Tibial nerve (tissue), 4 donors: Measurements from ENCODE around the gene RAB8A. TPM values are rescaled to one million over a fixed set of nuclear protein-coding genes. Genes with fewer than 3 reads are reported as not detected.

Experiments
- DNase-seq, 2 donors: peaks; one replicate each; pipeline ENCODE4 v3.0.0-alpha.2; 2019; ENCODE audit warnings: low spot score in 2 of 2
- H3K27ac ChIP-seq, 4 donors: fragments of 200-600 bp; sonication (generic) in 3 of 4; one replicate each; pipeline ENCODE4 v1.5.1; 2017 to 2019; ENCODE audit warnings: mild to moderate bottlenecking in 1 of 4
- H3K27me3 ChIP-seq, 2 donors: fragments of 200-600 bp; sonication (generic) in 1 of 2; one replicate each; pipeline versions ENCODE4 v1.5.1 to v1.6.0; 2017 to 2019
- H3K36me3 ChIP-seq, 3 donors: fragments of 200-600 bp; sonication (generic); one replicate each; pipeline ENCODE4 v1.5.1; 2018 to 2019
- H3K4me1 ChIP-seq, 4 donors: fragments of 200-600 bp; sonication (generic) in 3 of 4; one replicate each; pipeline ENCODE4 v1.5.1; 2017 to 2019
- H3K4me3 ChIP-seq, 4 donors: fragments of 200-600 bp; sonication (generic) in 3 of 4; one replicate each; pipeline ENCODE4 v1.5.1; 2017 to 2019; ENCODE audit warnings: mild to moderate bottlenecking in 1 of 4, moderate library complexity in 1 of 4
- H3K9me3 ChIP-seq, 4 donors: fragments of 200-600 bp; sonication (generic) in 3 of 4; one replicate each; pipeline ENCODE4 v1.5.1; 2017 to 2019
- CTCF ChIP-seq, 5 experiments: fragments of 200-600 bp in 3 of 5; fragments of 450-650 bp in 2 of 5; sonication (generic) in 3 of 5; IDR thresholded peaks; one replicate each; pipeline ENCODE4 v1.5.1; 2016 to 2019; ENCODE audit warnings: antibody characterized with exemption in 5 of 5, mild to moderate bottlenecking in 3 of 5, moderate library complexity in 2 of 5
- EP300 ChIP-seq, 2 donors: sonication (generic); formaldehyde crosslinking; IDR thresholded peaks; one replicate each; pipeline ENCODE4 v1.6.1; 2017; ENCODE audit warnings: antibody characterized with exemption in 2 of 2, mild to moderate bottlenecking in 1 of 2
- POLR2A ChIP-seq, 2 donors: fragments of 450-650 bp; IDR thresholded peaks; one replicate each; pipeline ENCODE4 v1.6.1; 2017; ENCODE audit warnings: antibody characterized with exemption in 2 of 2, mild to moderate bottlenecking in 2 of 2, moderate library complexity in 2 of 2
- WGBS, 2 donors: methylation state at CpG; one replicate each; pipeline ENCODE4 v1.1.5; 2018; 5-methylcytosine and 5-hydroxymethylcytosine counted together
- total RNA-seq, 4 donors: library from RNA; depleted of rRNA; stranded (reverse); fragments of >200 nt; gene quantifications; one replicate each; pipeline ENCODE4 v1.1.0, GENCODE V29; 2016

RAB8A gene
- total RNA-seq, 4 donors from 2014 or later: 27.3 to 42.9 (median 36.3) TPM

GRCh38 chr19:16143399-16144215 is 31.9 kb downstream of the RAB8A start, which contains the start of gene HSH2D:
TSS of gene HSH2D (plus strand) at chr19:16143685. CDS start at chr19:16148751, 5,066 bp downstream.
- Histone ChIP-seq H3K27ac (peak within 1 kb of the TSS in 1 of 4 donors; percentile 83), H3K4me3 (peak within 1 kb of the TSS in 1 of 4 donors; percentile 39), H3K36me3 (no peaks in the 10 kb centered on the region), H3K9me3 (no peaks in the 10 kb centered on the region), H3K27me3 (no peaks in the 10 kb centered on the region), H3K4me1 (no peaks in the 10 kb centered on the region)
- DNase-seq: no peak
- TF ChIP-seq EP300 (IDR thresholded peaks at IDR 0.05): no peak
- no peak for TF ChIP-seq CTCF (IDR thresholded peaks at IDR 0.05)
- TF ChIP-seq POLR2A (IDR thresholded peaks at IDR 0.05): no peak
- 51 to 53% methylated on average over 12 to 13 of the region's 13 CpGs for WGBS, 2 donors

DNA sequence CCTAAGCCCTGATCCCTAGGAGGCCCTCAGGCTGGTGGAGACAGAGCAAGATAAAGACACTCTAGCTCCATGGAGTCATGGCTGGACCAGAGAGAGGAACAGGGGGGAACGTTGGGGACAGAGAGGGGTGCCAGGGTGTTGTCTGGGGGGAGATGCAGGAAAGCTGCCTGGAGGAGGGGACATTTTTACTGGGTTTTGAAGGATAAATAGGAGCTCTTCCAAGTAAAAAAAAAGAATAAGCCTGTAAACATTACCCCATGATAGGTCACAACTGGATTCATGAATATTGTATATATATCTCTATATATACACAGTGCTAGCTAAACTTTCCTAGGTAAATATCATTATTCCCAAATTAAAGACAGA is 32.5 kb downstream of the RAB8A start:
- Histone ChIP-seq H3K36me3 (no peaks in the 10 kb centered on the region), H3K9me3 (no peaks in the 10 kb centered on the region), H3K4me1 (no peaks in the 10 kb centered on the region), H3K4me3 (peak overlapping the region in 1 of 4 donors; percentile 39), H3K27ac (peak overlapping the region in 1 of 4 donors; percentile 83), H3K27me3 (no peaks in the 10 kb centered on the region)
- 63 to 88% methylated on average over 1 of the region's 1 CpG for WGBS, 2 donors
- TF ChIP-seq CTCF (IDR thresholded peaks at IDR 0.05) (no peak), POLR2A (IDR thresholded peaks at IDR 0.05) (no peak), EP300 (IDR thresholded peaks at IDR 0.05) (no peak)
- no peak for DNase-seq

DNA sequence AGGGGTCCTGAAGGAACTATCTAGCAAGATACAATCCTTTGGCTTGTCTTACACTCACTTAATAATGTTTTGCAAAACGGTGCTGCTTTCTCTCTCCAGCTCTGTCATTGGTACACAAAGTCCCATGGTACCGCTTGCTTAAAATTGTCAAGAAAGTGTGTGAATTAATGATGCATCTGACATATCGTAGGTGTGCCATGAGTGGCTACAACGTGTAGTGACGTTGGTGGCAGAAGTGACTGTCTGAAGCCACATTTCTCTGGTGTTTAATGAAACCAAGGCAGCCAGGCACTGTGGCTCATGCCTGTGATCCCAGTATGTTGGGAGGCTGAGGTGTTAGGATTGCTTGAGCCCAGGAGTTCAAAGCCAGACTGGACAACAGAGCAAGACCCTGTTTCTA is 34.4 kb downstream of the RAB8A start:
- no peak for TF ChIP-seq EP300 (IDR thresholded peaks at IDR 0.05)
- no peak for TF ChIP-seq POLR2A (IDR thresholded peaks at IDR 0.05)
- no peak for TF ChIP-seq CTCF (IDR thresholded peaks at IDR 0.05)
- 71 to 76% methylated on average over 5 of the region's 5 CpGs for WGBS, 2 donors
- Histone ChIP-seq H3K27ac (no peak overlapping the region), H3K9me3 (no peaks in the 10 kb centered on the region), H3K4me1 (no peaks in the 10 kb centered on the region), H3K27me3 (no peaks in the 10 kb centered on the region), H3K36me3 (no peaks in the 10 kb centered on the region), H3K4me3 (no peak overlapping the region)
- no peak for DNase-seq

GRCh38 chr19:16148443-16149229 is 36.9 kb downstream of the RAB8A start:
- no peak for DNase-seq
- H3K4me3 ChIP-seq: no peak overlapping the region
- WGBS, 2 donors: 71 to 83% methylated on average over 8 of the region's 8 CpGs
- TF ChIP-seq EP300 (IDR thresholded peaks at IDR 0.05): no peak
- TF ChIP-seq CTCF (IDR thresholded peaks at IDR 0.05): no peak
- no peak for TF ChIP-seq POLR2A (IDR thresholded peaks at IDR 0.05)
- no peaks in the 10 kb centered on the region for H3K4me1 ChIP-seq
- no peaks in the 10 kb centered on the region for H3K9me3 ChIP-seq
- H3K27ac ChIP-seq: no peak overlapping the region
- H3K36me3 ChIP-seq: no peaks in the 10 kb centered on the region
- H3K27me3 ChIP-seq: no peaks in the 10 kb centered on the region
